SK-N-SH treated with all-trans-retinoic acid at 6 μM for 48 hours (cell line): ENCODE results near the gene MAPK8.

ENCODE experiments used
- ATAC-seq: fragments of 200-7000 bp; cut with Tn5 transposase; 3 replicates; pipeline ENCODE4 v1.9.1; 2020; ENCODE audit warnings: mild to moderate bottlenecking, moderate library complexity
- ARNTL ChIP-seq: fragments of 450-650 bp; formaldehyde crosslinking; IDR thresholded peaks from 2 replicates; pipeline ENCODE4 v1.5.0; 2020; ENCODE audit warnings: low read depth, mild to moderate bottlenecking, moderate library complexity, borderline replicate concordance
- BACH2 ChIP-seq: fragments of 250-450 bp; sonication (Bioruptor Pico); IDR thresholded peaks from 2 replicates; pipeline ENCODE4 v1.9.0; 2021; ENCODE audit warnings: mild to moderate bottlenecking, borderline replicate concordance
- CSDC2 ChIP-seq: fragments of 250-450 bp; sonication (Bioruptor Pico); IDR thresholded peaks from 2 replicates; pipeline ENCODE4 v1.5.0; 2020; ENCODE audit warnings: mild to moderate bottlenecking, moderate library complexity
- ESRRG ChIP-seq: fragments of 250-450 bp; sonication (Bioruptor Pico); IDR thresholded peaks from 2 replicates; pipeline ENCODE4 v1.6.1; 2021; ENCODE audit warnings: mild to moderate bottlenecking
- ISL1 ChIP-seq: fragments of 250-450 bp; sonication (Bioruptor Pico); IDR thresholded peaks from 2 replicates; pipeline ENCODE4 v2.1.2; 2022; ENCODE audit warnings: mild to moderate bottlenecking, moderate library complexity
- OSR1 ChIP-seq: fragments of 250-450 bp; sonication (Bioruptor Pico); IDR thresholded peaks from 2 replicates; pipeline ENCODE4 v1.8.0; 2022; ENCODE audit warnings: moderate library complexity, mild to moderate bottlenecking, inconsistent platforms
- PPARA ChIP-seq: fragments of 250-450 bp; sonication (Bioruptor Pico); IDR thresholded peaks from 2 replicates; pipeline ENCODE4 v1.5.0; 2020; ENCODE audit warnings: mild to moderate bottlenecking, borderline replicate concordance
- RARB ChIP-seq: fragments of 250-450 bp; sonication (Bioruptor Pico); IDR thresholded peaks from 2 replicates; pipeline ENCODE4 v1.8.0; 2021; ENCODE audit warnings: mild to moderate bottlenecking, moderate library complexity
- SNAI2 ChIP-seq: fragments of 250-450 bp; sonication (Bioruptor Pico); IDR thresholded peaks from 2 replicates; pipeline ENCODE4 v1.5.0; 2020; ENCODE audit warnings: mild to moderate bottlenecking, moderate library complexity
- TCF4 ChIP-seq: fragments of 250-450 bp; sonication (Bioruptor Pico); IDR thresholded peaks from 2 replicates; pipeline ENCODE4 v1.8.0; 2021; ENCODE audit warnings: mild to moderate bottlenecking, moderate library complexity, borderline replicate concordance
- TOX ChIP-seq: fragments of 250-450 bp; sonication (Bioruptor Pico); IDR thresholded peaks from 2 replicates; pipeline ENCODE4 v1.8.0; 2021; ENCODE audit warnings: mild to moderate bottlenecking, moderate library complexity, borderline replicate concordance
- ZFP3 ChIP-seq: fragments of 250-450 bp; sonication (Bioruptor Pico); IDR thresholded peaks from 2 replicates; pipeline ENCODE4 v1.5.0; 2020; ENCODE audit warnings: mild to moderate bottlenecking, moderate library complexity
- ZFP30 ChIP-seq: fragments of 450-650 bp; formaldehyde crosslinking; IDR thresholded peaks from 2 replicates; pipeline ENCODE4 v1.5.0; 2022; ENCODE audit warnings: mild to moderate bottlenecking, moderate library complexity
- ZNF565 ChIP-seq: fragments of 450-650 bp; formaldehyde crosslinking; conservative IDR thresholded peaks from 2 replicates; pipeline ENCODE4 v1.5.0; 2020; ENCODE audit warnings: low read depth, mild to moderate bottlenecking, moderate library complexity
- ZNF70 ChIP-seq: fragments of 450-650 bp; formaldehyde crosslinking; IDR thresholded peaks from 2 replicates; pipeline ENCODE4 v1.5.0; 2020; ENCODE audit warnings: mild to moderate bottlenecking, moderate library complexity
- TF ChIP-seq, protein P1 (sequence below): fragments of 250-450 bp; sonication (Bioruptor Pico); IDR thresholded peaks from 2 replicates; pipeline ENCODE4 v1.8.0; 2020; ENCODE audit warnings: mild to moderate bottlenecking, moderate library complexity, borderline replicate concordance
- TF ChIP-seq, protein P2 (sequence below): fragments of 250-450 bp; sonication (Bioruptor Pico); IDR thresholded peaks from 2 replicates; pipeline ENCODE4 v1.5.0; 2020; ENCODE audit warnings: mild to moderate bottlenecking, moderate library complexity
- TF ChIP-seq, protein P3 (sequence below): fragments of 250-450 bp; sonication (Bioruptor Pico); IDR thresholded peaks from 2 replicates; pipeline ENCODE4 v1.8.0; 2021; ENCODE audit warnings: low read depth, mild to moderate bottlenecking, moderate library complexity, borderline replicate concordance

Gene MAPK8

DNA sequence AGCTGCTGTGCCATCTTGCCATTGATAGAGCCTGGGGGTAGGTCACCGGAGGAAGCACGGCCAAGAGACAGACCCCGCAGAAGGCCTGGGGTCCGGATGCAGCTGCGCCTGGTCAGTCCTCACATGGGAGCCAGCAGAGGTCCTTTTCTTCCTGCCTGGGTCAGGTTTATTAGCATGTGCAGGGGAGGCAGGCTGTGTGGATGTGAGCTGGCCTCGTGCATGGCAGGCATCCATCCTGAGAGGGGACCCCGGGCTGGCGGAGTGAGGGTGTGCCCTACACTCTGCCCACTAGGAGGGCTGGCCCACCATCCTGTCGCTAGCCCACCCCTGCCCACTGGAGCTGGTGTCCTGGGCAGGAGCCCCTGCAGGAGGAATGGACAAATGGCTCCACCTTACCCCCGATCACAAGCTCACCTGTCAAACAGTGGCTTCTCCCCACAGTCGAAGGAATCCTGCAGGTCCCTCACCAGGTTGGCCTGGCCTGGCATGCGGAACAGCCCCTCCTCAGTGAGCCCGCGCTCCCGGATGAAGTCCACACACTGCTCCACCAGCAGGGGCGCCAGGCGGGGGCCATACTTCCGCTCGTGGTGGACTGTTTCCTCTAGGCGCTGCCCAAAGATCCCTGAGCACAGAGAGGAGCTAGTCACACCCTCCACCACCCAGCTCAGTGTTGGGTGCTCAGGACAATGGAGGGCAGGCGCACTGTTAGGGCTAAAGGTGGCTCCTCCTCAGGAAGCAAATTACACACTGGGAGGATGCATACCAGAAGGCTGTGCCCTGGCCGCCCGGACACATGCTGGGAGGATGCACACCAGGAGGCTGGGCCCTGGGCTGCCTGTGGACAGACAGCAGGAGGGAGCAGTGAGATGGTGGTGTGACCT is 153.0 kb downstream of the MAPK8 start:
- no peak for ATAC-seq

DNA sequence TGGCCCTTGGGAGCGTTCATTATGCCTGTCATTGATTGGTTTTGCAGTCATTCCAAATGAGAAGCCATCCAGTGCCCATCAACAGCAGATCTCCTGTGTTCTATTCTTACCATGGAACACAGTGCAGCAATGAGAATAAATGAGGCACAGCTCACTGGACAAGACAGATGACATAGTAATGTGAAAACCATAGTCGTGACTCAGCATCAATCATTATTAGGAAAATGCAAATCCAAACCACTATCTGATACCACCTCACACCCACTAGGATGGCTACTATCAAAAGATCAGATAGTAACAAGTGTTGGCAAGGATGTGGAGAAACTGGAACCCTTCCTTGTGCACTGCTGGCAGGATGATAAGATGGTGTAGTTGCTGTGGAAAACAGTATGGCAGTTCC is 153.7 kb downstream of the MAPK8 start:
- no peak for ATAC-seq
- TF ChIP-seq ESRRG (CRISPR knock-in tag) (no peak), CSDC2 (no peak), RARB (no peak)
- TF ChIP-seq, protein P1, sequence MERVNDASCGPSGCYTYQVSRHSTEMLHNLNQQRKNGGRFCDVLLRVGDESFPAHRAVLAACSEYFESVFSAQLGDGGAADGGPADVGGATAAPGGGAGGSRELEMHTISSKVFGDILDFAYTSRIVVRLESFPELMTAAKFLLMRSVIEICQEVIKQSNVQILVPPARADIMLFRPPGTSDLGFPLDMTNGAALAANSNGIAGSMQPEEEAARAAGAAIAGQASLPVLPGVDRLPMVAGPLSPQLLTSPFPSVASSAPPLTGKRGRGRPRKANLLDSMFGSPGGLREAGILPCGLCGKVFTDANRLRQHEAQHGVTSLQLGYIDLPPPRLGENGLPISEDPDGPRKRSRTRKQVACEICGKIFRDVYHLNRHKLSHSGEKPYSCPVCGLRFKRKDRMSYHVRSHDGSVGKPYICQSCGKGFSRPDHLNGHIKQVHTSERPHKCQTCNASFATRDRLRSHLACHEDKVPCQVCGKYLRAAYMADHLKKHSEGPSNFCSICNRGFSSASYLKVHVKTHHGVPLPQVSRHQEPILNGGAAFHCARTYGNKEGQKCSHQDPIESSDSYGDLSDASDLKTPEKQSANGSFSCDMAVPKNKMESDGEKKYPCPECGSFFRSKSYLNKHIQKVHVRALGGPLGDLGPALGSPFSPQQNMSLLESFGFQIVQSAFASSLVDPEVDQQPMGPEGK (CRISPR knock-in tag), result no peak

More for the DNA sequence above, 153.0 kb downstream of the MAPK8 start:
- TF ChIP-seq ZFP3 (CRISPR knock-in tag), result no peak
- no peak for TF ChIP-seq ZNF565

DNA sequence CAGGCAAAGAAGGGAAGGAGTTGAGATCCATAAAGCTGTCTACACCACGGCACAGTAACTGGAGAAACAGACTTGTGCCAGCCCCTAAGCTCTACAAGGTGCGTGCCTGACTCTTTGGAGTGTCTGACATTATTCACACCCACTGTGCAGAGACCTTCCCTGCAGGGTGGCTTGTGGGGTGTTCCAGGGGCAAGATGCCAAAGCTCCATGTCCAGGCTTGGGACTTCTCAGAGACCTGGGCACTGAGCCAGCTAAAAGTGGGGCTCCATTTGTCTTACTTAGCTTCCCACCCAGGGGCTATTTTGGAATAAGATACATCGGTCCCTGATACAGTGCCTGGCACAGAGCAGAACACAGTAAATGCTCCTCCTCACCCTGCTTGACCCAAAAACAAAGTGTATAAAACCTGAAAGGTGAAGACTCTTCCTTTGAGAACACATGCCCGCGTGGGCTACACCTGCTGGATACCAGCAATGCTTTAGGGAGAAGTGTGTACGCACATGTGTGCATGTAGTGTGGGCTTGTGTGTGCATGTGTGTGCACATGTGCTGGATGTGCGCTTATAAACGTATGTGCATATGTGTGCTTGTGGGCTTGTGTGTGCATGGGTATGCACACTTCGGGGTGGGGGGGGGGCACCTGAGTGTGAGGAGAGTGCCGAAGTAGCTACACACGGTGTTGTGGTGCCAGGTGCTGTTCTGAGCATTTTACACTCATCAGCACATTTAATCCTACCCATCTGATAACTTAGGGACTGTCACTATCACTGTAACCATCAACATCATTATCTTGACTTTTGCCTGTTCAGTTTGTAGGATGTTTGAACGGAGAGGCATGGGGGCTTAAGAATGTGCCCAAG is 155.4 kb downstream of the MAPK8 start:
- TF ChIP-seq BACH2 (no peak), ZFP30 (no peak), ARNTL (no peak), ISL1 (CRISPR knock-in tag) (no peak), TCF4 (no peak), PPARA (no peak)
- TF ChIP-seq, protein P2, sequence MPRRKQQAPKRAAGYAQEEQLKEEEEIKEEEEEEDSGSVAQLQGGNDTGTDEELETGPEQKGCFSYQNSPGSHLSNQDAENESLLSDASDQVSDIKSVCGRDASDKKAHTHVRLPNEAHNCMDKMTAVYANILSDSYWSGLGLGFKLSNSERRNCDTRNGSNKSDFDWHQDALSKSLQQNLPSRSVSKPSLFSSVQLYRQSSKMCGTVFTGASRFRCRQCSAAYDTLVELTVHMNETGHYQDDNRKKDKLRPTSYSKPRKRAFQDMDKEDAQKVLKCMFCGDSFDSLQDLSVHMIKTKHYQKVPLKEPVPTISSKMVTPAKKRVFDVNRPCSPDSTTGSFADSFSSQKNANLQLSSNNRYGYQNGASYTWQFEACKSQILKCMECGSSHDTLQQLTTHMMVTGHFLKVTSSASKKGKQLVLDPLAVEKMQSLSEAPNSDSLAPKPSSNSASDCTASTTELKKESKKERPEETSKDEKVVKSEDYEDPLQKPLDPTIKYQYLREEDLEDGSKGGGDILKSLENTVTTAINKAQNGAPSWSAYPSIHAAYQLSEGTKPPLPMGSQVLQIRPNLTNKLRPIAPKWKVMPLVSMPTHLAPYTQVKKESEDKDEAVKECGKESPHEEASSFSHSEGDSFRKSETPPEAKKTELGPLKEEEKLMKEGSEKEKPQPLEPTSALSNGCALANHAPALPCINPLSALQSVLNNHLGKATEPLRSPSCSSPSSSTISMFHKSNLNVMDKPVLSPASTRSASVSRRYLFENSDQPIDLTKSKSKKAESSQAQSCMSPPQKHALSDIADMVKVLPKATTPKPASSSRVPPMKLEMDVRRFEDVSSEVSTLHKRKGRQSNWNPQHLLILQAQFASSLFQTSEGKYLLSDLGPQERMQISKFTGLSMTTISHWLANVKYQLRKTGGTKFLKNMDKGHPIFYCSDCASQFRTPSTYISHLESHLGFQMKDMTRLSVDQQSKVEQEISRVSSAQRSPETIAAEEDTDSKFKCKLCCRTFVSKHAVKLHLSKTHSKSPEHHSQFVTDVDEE (CRISPR knock-in tag), result no peak
- ATAC-seq, result no peak

GRCh38 chr10:48462482-48463020 is 156.1 kb downstream of the MAPK8 start:
- ATAC-seq, result no peak
- TF ChIP-seq ZNF565 (no peak), TCF4 (no peak), SNAI2 (CRISPR knock-in tag) (no peak), ZNF70 (CRISPR knock-in tag) (no peak), ESRRG (CRISPR knock-in tag) (no peak), OSR1 (CRISPR knock-in tag) (no peak), TOX (CRISPR knock-in tag) (no peak)
- TF ChIP-seq, protein P3, sequence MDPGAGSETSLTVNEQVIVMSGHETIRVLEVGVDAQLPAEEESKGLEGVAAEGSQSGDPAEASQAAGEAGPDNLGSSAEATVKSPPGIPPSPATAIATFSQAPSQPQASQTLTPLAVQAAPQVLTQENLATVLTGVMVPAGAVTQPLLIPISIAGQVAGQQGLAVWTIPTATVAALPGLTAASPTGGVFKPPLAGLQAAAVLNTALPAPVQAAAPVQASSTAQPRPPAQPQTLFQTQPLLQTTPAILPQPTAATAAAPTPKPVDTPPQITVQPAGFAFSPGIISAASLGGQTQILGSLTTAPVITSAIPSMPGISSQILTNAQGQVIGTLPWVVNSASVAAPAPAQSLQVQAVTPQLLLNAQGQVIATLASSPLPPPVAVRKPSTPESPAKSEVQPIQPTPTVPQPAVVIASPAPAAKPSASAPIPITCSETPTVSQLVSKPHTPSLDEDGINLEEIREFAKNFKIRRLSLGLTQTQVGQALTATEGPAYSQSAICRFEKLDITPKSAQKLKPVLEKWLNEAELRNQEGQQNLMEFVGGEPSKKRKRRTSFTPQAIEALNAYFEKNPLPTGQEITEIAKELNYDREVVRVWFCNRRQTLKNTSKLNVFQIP (CRISPR knock-in tag), result no peak
- TF ChIP-seq, protein P2 (CRISPR knock-in tag), result no peak
